GM19239 (cell line): Measurements from ENCODE around the gene DES.

Source experiments
- DNase-seq: peaks from one replicate; pipeline ENCODE4 v3.0.0; 2011; ENCODE audit warnings: low spot score; ENCODE audit not compliant: insufficient read length
- FAIRE-seq: peaks from 2 replicates; lab custom pipeline; 2011; peaks lifted over from hg19 to GRCh38; lab: Jason Lieb, UNC

DES gene

DNA sequence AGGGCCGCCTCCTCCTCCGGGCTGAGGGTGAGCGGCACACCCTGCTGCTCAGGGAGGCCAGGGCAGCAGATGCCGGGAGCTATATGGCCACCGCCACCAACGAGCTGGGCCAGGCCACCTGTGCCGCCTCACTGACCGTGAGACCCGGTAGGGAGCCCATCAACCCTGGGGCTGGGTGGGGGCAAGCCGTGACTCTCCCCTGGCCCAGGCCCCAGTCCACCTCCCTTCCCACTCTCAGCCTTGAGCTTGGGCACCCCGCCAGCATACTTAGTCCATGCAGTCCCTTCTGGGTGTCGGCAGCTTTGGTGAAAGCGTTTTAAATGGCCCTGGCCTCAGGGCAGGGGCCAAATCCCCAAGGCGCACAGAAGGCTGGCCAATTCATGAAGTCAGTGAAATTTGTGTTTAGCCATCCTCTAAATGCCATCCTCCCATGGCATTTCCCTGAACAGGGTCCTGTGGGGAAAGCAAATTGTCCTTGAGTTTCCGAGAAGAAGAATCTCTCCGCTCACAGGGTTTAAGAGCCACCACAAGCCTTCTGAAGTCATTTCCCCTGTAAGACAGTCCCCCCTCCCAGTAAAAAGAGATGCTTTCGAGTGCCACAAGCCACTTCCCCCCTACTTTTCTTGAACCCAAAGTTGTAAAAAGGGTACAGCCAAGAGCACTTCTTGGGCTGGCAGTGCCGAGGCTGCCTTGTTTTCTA, 33.6 kb downstream of the DES start:
- DNase-seq, result no peak

DNA sequence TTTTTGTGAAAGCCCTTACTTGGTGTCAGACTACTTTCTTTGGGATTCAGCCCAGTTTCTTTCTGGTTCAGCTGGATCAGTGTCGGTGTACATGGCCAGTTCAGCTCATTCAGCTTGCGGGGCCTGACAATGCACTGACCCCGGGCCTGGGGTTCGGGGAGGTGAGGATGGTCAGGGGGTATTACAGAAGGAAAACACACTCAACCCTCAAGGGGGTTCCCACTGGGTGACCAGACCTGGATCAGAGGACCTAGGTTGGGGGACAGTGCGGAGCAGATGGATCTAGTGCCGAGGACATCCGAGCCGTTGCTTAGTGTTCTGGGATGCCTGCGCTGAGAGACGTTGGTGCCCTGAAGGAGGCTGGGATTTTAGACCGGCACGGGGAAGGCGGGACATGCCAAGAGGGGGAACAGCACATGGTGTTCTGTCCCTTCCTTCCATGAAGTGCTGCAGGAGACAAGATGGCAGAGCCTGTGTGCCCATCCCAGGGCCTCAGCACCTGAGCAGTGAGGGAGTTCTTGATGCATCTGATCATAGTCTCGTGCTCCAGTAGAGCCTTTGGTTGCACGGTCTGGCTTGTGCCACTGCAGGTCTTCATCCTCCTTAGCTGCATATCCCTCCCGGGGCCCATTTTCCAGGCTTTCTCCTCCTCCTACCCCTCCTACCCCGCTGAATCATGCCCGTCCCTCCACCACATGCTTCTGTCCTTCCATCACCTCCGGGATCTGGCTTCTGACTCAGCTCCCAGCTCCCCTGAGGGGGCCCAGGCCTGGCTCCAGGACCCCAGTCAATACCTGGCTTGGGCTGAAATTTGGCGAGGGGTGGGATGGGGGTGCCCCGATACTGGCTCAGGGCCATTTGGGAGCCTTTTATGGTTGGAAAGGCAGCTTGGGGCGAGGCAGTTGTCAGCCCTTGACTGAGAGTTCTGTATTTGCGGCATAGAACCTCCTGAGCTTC, 34.5 kb downstream of the DES start:
- DNase-seq (no peak), FAIRE-seq (no peak)

More for the DNA sequence above, 33.6 kb downstream of the DES start:
- FAIRE-seq, result no peak

DNA sequence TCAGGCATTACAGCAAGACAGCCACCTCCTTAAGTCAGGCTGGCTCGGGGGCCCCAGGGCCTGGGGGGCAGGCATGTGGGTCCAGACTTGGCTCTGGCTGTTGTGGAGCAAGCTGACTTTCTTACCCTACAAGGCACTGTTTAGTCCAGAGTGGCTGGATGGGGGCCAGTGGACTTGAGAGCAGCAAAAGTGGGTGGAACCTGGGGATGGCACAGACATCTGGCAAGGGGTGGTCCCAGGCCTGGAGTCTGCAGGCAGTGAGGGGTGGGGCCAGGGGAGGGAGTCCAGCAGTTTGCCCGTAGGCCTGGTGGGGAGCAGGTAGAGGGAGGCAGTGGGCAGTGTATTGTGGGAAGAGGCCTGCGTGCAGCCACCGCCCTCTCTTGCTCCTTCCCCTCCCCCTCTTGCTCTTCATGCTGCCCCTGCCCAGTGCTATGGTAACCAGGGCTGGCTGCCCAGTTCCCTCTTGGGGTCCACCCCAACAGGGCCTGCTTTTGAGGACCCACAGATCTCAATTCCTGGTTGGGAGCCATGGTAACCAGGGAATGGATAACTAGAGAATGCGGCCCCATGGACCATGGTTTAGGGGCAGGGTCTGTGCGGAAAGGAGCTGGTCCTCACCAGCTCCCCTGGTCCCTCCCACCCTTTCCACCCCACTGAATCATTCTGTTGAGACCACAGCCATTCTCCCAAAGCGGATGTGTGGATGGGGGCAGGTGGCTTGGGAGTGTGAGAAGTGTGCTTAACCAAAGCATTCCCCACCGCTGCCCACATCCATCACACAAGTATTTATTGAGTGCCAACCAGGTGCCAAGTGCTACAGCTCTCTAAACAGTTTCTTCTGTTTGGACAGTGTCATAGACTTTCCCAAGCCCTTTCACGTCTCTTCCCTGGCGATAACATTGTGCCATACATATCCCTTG, 35.8 kb downstream of the DES start:
- FAIRE-seq, result no peak
- no peak for DNase-seq

- FAIRE-seq, result no peak
- DNase-seq, result no peak
Observed at GRCh38 chr2:219455581-219455980, 37.4 kb downstream of the DES start.

DNA sequence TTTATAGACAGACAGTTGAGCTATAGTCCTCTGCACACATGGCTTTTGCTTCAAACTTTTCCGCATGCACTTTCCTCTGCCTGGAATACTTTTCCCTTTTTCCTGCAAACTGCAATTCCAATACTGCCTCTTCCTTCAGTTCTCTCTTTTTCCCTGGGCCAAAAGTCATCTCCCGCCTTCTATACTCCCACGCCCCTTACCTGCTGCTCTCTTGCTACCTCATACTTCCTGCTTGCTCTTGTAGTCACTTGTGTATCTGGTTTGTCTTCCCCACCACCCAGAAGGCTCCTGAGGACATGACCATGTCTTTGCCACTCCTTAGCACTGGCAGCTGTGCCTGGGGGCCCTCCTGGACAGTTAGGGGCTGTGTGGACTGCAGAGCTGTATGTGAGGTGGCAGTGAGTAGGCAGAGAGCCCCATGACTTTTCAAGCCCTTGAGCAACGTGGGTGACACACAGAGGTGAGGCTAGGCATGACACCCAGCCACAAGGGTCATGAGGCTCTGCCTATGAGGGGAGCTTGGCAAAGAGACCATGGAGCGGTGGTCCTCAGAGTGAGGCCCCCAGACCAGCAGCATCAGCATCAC, 39.7 kb downstream of the DES start:
- FAIRE-seq, result no peak
- no peak for DNase-seq

DNA sequence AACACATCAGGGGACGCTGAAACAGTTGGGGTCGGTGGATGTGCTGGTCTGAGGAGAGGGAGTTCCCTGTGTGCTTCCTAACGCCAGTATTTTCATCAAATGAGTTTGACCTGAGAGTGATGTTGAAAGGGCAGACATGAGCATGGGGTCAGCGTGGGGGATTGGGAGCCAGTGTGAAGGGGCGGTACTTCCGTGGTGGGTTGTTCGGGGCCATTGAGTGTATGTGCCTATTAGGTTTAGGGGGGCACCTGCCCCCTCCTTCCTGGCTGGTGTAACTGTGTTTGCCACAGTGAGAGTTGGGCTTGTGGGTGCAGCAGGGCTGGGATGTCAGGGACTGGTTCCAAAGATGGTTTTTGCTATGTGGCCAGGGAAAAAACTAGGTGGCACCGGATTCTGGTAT, 40.8 kb downstream of the DES start:
- FAIRE-seq (no peak), DNase-seq (no peak)

- DNase-seq (peak; percentile 92), FAIRE-seq (peak; percentile 75)
Observed at GRCh38 chr2:219459460-219460311, 41.5 kb downstream of the DES start.

DNA sequence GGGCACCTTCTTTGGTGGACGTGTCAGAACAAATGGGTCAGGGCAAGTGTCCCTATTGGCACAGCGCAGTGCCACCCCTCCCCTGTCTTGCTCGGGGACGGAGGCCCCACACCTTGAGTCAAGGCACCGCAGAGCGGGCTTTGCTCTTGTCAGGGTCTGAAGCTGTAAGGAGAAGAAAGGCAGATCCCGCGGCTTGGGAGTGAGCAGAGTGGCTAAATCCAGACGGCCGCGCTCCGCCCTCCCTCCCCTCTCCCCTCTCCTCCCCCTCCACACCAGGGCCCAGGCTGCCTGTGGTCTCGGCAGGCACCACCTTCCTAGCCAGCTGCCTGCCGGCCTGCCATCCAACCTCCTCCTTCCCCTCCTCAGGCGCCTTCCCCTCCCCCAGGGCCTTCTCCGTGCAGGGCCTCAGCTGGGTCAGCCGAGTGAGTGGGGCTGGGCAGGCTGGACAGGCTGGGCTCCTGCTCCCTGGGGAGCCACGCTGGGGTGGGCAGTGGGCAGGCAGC, 42.3 kb downstream of the DES start:
- FAIRE-seq (no peak), DNase-seq (no peak)

- DNase-seq (no peak), FAIRE-seq (no peak)
Observed at GRCh38 chr2:219461047-219461514, 42.9 kb downstream of the DES start.

DNA sequence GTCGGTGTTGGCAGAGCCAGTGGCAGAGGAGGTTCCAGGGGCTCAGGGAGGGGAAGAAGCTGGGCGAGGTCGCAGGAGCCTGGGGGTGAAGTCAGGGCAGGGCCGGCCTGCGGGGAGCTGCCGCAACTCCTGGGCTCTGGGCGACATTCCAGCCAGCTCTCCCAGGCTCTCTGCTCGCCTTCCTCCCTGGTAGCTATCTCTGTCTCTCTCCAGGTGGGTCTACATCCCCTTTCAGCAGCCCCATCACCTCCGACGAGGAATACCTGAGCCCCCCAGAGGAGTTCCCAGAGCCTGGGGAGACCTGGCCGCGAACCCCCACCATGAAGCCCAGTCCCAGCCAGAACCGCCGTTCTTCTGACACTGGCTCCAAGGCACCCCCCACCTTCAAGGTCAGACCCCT, 43.5 kb downstream of the DES start:
- no peak for DNase-seq
- FAIRE-seq, result no peak

DNA sequence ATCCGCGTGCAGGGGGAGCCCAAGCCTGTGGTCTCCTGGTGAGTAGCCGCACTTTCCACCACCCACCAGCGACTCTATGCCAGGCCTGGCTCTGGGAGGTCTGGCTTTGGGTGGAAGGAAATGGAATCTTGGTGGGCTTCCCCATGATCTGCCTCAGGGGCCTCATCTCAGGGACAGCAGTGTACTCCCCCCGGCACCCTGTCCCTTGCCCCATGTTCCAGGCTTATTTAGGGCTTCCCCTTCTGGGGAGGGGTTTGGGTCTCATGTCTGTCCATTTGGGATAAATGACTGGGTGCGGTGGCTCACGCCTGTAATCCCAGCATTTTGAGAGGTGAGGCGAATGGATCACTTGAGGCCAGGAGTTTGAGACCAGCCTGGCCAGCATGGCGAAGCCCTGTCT, 44.2 kb downstream of the DES start:
- no peak for FAIRE-seq
- no peak for DNase-seq

DNA sequence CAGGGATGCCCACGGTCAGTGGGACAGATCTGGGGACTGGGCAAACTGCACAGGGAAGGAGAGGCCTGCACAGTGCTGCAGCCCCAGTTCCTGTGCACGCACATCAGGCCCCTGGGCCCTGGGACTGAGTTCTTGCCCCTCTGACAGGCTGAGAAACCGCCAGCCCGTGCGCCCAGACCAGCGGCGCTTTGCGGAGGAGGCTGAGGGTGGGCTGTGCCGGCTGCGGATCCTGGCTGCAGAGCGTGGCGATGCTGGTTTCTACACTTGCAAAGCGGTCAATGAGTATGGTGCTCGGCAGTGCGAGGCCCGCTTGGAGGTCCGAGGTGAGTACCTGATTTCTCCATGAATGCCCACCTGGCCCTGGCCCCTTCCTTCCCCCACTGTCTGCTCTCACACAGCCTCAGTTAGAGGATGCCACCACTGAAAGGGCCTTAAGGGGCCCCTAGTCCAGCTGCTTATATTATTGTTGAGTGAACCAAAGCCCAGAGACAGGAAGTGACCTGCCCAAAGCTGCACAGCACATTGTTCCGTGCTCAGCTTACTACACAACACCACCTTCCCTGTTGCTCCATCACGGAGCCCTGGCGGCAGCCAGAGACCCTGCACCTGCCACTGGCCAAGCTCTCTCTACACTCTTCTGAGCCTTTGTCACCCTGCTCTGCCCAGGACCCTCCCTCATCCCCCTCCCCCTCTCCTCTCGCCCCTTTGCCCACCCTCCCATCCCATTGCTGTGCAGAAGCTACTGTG, 46.3 kb downstream of the DES start:
- DNase-seq (no peak), FAIRE-seq (no peak)

DNA sequence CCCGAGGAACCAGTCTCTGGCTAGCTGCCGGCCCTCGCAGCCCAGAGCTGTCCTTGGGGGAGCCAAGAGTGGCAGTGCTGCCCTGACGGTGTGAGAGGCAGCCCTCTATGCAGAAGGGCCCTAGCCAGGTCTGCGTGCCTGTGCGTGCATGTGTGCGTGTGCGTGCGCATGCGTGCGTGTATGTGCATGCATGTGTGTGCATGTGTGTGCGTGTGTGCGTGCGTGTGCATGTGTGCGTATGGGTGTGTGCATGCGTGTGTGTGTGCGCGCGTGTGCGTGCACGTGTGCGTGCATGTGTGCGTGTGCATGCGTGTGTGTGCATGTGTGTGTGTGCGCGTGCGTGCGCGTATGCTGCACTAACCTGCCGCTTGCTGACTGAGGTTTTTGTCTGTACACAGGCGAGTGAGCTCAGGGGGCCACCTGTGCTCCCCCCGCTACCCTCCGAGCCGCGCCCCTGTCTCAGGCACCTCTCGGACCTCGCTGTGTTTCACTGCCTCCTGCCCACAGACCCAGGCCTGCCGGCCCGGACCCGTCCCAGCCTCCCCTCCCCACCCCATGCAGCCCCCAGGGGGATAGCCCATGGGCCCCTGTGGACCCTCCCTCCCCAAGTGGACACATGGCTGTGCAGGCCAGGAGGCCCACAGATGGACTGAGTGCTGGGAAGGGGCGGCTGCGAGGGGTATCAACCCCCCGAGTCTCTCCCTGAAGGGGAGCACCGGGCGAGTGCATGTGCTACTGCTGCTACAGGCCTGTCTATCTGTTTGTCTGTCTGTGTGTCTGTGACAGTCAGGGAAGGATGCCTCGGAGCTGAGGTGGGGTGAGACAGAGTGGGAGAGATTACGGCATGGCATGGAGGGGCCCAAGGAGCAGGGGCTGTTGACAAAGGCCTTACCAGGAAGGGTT, 47.7 kb downstream of the DES start:
- no peak for DNase-seq
- no peak for FAIRE-seq

- FAIRE-seq, result no peak
Observed at GRCh38 chr2:219466816-219467735, 48.9 kb downstream of the DES start.

DNA sequence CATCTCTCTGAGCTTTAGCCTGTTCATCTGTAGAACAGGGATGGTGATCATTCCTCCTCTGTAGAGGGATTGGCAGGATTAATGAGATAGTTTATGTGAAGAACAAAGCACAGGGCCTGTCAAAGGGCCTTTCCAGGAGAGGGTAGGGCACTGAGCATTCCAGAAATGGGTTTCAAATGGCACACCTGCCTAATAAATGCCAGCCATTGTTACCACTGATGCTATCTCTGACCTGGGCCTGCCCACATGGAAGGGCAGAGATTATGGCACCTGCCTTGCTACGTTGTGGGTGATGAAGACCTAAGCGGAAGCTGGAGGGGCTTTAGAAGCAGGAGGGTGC, 49.5 kb downstream of the DES start:
- FAIRE-seq, result no peak

More at GRCh38 chr2:219466816-219467735, 48.9 kb downstream of the DES start:
- DNase-seq, result no peak

More for the DNA sequence above, 49.5 kb downstream of the DES start:
- DNase-seq, result no peak
